ENCODE data around the gene PPP1R10.
"Not testable (repeated sequence)": the region's sequence is repeated elsewhere in the genome, so short reads cannot be mapped to it uniquely, and the experiment has no call there.

- TF ChIP-seq CTCF (IDR thresholded peaks at IDR 0.05): peak; percentile 67 to 80 (median 76)
- not testable (repeated sequence) for TF ChIP-seq EP300 (IDR thresholded peaks at IDR 0.05)
Observed at GRCh38 chr6:30597315-30598144, 19.5 kb downstream of the PPP1R10 start.
